GM18505 (cell line): ENCODE results near the gene SF1.

ENCODE experiments used
- ATAC-seq: cut with Tn5 transposase; IDR thresholded peaks from one replicate; pipeline ENCODE4 v1.9.1; 2021; ENCODE audit not compliant: unreplicated experiment
- POLR2A ChIP-seq: IDR thresholded peaks from 4 replicates; pipeline ENCODE4 v1.6.1; 2011; ENCODE audit warnings: borderline replicate concordance; ENCODE audit not compliant: insufficient read depth, insufficient read length; ENCODE audit errors: extremely low read depth

SF1 gene

DNA sequence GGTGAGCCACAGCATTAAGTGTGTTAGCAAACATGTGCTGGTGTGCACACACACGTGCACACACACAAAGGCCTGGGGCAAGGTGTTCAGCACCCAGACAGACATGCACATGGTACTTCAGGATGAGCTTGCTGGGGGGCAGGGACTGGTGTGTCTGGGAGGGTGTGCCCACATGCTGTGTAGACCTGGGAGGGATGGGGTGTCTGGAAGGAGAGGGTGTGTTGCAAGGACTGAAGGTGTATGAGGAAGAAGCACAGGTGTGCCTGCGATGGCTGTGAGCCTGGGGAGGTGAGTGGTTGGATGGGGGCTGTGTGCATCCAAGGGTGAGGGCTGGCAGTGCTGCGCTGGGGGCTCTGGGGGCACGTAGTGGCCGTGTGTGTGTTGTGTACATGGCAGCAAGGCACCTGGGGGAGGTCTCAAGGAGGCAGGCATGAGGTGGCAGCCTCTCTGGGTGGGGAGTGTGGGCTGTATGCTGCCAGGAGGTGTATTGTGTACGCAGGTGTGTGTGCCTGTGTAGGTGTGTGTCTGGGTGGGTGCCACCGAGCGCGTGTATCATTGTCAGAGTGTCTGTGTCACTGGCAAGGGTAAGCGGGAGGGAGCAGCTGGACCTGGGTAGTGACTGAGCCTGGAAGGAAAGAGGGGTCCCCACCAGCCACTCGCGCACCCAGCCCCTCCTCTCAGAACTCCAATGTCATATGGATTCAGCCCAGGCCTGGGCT is 57.5 kb downstream of the SF1 start:
- no peak for TF ChIP-seq POLR2A
- no peak for ATAC-seq

DNA sequence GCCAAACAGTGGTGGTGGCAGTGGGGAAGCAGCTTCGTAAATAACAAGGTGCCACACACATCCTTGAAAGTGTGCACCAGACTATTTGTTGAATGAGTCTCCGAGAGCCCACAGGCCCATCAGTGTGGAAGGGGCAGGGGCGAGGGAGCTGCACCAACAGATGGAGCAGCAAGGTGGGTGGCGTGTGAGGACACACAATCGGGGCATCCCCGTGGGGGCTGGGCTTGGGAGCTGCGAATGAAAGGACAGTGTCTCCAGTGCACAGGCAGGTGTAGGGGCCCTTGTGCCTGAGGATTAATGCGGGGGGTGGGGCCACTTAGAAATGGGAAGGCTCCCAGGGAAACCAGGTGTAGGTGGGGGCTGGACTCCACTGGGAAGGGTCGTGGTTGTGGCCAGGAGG is 58.2 kb downstream of the SF1 start:
- TF ChIP-seq POLR2A, result no peak
- ATAC-seq, result no peak

DNA sequence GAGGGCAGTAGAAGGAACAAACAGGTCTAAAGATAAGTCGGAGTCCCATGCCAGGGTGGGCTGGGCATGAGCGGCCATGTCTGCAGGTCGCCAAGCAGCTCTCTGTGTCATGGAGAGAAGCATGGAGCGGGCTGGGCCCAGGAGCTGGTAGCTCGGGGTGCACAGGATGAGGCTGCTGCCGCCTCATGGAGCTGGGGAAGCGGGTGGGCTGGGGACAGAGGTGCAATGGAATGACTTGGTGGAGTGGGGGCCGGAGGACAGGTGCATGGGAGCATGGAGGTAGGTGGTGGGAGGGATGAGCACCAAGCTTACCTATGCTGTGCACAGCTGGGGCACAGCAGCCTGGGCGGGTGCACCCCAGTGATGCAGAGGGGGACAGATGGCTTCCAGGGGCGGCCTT is 58.9 kb downstream of the SF1 start:
- no peak for ATAC-seq

DNA sequence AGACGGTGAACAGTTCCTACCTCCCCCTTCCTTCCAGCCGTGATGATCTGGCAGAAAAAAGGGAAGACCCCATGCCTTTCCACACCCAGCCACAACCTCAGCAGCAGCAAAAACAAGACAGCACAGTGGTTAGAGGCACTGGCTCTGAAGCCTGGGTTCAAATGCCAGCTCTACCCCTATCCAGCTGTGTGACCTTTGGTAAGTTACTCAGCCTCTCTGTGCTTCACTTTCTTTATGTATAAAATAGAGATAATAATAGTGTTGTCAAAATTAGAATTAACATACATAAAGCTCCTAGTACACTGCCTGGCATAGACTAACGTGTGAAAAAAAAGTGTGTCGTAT is 59.6 kb downstream of the SF1 start:
- ATAC-seq, result no peak
- TF ChIP-seq POLR2A, result no peak

More for the DNA sequence above, 58.9 kb downstream of the SF1 start:
- TF ChIP-seq POLR2A, result no peak

DNA sequence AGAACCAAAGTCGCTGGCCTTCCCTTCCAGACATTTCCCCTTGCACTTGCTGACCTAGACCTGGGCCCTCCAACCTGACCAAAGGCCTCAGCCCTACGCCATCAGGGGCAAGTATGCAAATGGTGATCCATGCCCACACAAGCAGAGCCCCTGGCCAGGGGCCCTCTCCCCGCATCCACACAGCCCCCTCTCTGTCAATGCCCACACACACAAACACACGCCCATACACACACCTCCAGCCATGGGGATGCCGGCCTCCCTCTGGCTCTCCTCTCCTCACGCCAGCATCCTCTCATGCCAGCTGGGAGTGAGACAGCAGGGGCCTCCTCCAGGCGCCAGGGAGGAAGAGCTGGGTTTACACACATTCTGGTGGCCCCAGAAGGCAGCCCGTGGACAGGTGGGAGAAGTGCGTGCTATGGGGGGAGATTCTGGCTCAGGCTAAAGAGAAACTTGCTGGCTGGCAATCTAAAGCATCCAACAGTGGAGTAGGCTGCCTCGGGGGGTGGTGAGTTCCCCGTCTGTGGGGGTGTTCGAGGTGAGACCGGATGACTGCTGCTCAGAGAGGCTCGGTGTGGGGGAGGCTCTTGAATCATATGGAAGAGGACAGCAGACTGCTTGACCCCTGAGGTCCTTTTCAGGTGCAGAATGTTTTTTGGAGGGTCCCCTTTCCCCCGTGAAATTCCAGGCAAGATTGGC is 60.1 kb downstream of the SF1 start:
- no peak for ATAC-seq
- no peak for TF ChIP-seq POLR2A

DNA sequence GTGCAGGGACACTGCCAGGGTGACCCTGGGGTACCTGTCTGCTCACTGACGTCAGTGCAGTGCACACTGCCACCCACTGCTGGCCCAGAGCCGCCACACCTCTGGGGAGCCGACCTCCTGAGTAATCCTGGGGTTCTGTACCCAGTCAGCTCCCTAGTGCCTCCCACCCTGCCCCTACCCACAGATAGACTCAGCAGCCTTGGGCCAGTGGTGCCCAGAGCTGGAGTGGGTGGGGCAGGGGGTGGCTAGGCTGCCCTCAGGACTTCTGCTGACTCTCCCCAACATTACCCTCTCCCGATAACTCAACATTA is 61.1 kb downstream of the SF1 start:
- ATAC-seq, result no peak
- TF ChIP-seq POLR2A, result no peak

DNA sequence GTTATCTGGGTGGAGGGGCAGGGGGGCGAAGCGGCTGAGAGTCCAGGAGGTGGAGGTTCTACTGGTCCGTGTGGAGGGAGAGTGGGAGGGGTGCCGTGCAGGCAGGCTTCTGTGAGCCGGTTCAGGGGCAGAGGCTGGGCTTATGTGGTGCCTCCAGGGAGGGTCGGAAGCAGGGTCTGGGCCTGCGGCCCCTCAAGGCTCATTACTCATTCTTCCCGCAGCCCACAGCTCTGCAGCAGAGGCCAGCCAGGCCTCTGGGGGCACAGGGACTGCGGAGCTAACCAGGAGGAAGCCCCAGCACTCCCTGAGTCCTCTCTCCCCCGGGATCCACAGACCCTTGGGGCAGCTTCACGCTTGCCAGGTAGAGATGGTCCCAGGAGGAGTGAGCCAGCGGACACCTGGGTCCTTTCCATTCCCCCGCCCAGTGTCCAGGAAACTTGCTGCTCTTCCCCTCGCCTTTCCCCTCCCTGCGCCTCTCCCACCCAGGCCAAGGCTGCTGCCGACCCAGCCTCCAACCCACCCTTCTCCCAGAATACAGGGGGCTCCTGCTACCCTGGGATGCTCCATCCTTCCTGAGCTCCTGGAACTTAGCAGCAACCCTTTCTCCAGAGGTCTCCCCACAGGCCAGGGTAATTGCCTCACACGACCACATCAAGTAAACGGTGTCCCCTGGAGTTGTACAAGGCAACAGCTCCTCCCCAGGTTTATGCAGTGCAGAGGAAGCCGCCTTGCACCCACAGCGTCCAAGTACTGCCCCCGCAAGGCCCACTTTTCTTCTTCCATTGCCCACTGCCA is 61.7 kb downstream of the SF1 start:
- no peak for TF ChIP-seq POLR2A
- ATAC-seq, result no peak

DNA sequence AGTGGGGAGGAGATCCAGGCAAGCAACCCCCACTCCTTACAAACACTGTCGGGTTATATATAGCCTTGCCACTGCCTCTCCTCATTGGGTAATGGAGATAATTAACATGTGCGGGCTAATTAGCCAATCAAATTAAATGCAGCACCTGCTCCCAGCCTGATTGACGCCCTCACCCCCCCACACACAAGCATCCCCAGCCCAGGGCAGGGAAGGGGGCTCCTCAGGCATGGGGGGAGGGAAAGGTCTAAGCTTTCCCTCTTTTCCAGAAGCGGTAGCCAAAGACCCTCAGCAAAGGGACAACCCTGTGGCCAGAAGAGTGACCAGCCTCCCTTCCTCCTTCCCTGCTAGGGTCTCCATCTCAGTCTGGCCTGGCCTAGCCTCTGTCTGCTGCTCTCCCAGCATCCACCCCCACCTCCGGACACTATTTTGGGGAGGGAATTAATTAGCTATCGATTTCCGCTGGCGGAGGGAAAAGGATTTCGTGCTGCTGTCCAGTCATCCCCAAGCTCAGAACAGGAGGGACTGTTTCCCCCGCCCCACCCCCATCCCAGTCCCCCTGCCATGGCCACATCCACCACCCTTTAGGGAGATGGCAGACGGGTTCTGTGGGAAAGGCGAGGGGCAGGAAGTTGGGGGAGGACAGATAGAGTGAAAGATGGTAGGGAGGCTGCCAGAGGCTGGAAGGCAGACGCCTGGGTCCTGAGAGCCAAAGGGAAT is 62.4 kb downstream of the SF1 start:
- ATAC-seq, result no peak
- TF ChIP-seq POLR2A, result no peak

DNA sequence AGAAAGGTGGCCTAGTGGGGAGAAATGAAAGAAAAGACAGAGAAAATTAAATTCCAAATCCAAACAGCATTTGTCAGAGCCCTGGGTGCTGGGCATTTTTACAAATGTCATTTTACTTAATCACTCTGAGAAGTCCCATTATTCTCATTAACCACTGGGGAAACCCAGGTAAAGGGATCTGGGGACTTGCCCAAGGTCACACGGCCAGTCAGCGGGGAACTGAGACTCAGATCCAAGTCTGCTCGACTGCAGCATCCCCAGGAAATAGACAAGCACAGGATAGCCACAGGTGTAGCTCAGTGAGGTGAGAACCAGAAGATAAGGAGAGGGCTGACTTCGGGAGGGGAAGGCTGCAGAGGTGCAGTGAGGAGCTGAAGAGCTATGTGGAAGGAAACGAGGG is 63.2 kb downstream of the SF1 start:
- no peak for ATAC-seq
- no peak for TF ChIP-seq POLR2A

DNA sequence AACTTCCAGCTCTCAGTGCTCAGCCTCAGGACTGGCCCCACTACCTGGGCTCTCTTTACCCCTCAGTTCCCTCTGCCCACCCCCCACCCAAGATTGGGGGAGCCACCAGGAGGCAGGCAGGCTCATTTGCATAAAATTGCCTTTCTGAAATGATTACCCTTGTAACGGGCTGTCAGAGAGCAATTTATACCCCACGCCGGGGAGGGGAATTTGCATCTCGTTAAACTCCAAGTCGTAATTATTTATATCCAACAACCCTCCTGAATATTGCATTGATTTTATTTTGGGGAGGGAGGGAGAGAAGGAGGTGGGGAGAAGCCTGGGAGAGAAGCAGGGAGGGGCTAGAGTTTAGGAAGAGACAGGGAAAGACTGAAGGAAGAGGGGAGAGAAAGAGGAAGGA is 63.7 kb downstream of the SF1 start:
- ATAC-seq, result no peak

More for the DNA sequence above, 63.7 kb downstream of the SF1 start:
- TF ChIP-seq POLR2A, result no peak
